ENCODE results near the gene PEMT.

DNA sequence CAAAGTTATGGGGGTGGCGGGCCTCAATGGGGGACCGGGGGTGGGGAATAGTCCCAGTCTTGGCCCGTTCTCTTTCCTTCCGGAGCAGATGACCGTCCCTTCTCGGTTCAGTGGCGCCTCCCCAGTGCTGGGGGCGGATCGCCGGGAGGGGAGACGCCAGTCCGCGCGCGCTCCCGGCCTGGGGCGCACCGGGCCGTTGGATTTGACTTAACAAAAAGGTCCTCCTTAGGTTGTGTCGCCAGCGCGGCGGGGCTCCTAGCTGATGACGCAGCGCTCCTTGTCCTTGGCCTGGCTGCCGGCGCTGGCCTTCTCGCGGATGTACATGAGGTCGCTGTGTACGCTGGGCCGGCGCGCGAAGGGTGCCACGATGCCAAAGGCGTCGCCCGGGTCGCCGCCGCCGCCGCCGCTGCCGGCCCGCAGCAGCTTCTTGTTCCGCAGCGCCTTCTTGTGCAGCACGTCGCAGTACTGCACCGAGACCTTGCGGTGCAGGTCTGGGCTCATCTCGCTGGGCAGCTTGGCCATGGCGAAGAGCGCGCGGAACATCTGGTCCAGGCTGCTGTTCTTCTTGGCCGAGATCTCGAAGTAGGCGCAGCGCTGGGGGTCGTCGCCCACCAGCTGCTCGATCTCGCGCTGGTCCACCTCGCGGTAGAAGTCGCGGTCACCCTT is 96.5 kb downstream of the PEMT start:
- TF ChIP-seq, protein P1, sequence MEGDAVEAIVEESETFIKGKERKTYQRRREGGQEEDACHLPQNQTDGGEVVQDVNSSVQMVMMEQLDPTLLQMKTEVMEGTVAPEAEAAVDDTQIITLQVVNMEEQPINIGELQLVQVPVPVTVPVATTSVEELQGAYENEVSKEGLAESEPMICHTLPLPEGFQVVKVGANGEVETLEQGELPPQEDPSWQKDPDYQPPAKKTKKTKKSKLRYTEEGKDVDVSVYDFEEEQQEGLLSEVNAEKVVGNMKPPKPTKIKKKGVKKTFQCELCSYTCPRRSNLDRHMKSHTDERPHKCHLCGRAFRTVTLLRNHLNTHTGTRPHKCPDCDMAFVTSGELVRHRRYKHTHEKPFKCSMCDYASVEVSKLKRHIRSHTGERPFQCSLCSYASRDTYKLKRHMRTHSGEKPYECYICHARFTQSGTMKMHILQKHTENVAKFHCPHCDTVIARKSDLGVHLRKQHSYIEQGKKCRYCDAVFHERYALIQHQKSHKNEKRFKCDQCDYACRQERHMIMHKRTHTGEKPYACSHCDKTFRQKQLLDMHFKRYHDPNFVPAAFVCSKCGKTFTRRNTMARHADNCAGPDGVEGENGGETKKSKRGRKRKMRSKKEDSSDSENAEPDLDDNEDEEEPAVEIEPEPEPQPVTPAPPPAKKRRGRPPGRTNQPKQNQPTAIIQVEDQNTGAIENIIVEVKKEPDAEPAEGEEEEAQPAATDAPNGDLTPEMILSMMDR (conservative IDR thresholded peaks at IDR 0.05; ENCODE audit: low read depth, low read length) = no peak
- no peak for TF ChIP-seq EZH2 (IDR thresholded peaks at IDR 0.05; ENCODE audit: borderline replicate concordance, low read depth, low read length, poor library complexity, severe bottlenecking)

Data from A673 (cell line).